Fibroblast of the aortic adventitia (primary cell): ENCODE results near the gene PARD3B. TPM values are rescaled to one million over a fixed set of nuclear protein-coding genes. Genes with fewer than 3 reads are reported as not detected.

Experiments used
- DNase-seq: peaks from one replicate; pipeline ENCODE4 v3.0.0-alpha.2; 2010; ENCODE audit warnings: low read depth
- H3K4me3 ChIP-seq: 2 replicates; pipeline ENCODE4 v1.5.1; 2011; ENCODE audit warnings: low read depth, mild to moderate bottlenecking, control low read depth, low read length, moderate library complexity
- CTCF ChIP-seq: IDR thresholded peaks from 2 replicates; pipeline ENCODE4 v1.5.1; 2011; ENCODE audit warnings: mild to moderate bottlenecking, low read length, control low read depth, inconsistent platforms; ENCODE audit not compliant: insufficient read depth
- total RNA-seq: library from RNA; depleted of rRNA; stranded (reverse); fragments of >200 nt; gene quantifications from 2 replicates; pipeline ENCODE4 v1.2.3, GENCODE V29; 2012; ENCODE audit warnings: low replicate concordance

PARD3B gene
- total RNA-seq, 1 donor: 15.9 TPM

- DNase-seq: no peak
- no peak for TF ChIP-seq CTCF
- no peak overlapping the region for H3K4me3 ChIP-seq
These were observed 716.3 kb downstream of the PARD3B start for GRCh38 chr2:205261516-205262020.

GRCh38 chr2:205267323-205267722 is 722.0 kb downstream of the PARD3B start:
- no peak overlapping the region for H3K4me3 ChIP-seq
- no peak for TF ChIP-seq CTCF
- DNase-seq: no peak

- H3K4me3 ChIP-seq: no peak overlapping the region
- DNase-seq: no peak
- TF ChIP-seq CTCF: no peak
These were observed 725.4 kb downstream of the PARD3B start for GRCh38 chr2:205270689-205271088.

GRCh38 chr2:205273148-205273547 is 727.9 kb downstream of the PARD3B start:
- DNase-seq: no peak
- no peak for TF ChIP-seq CTCF
- no peak overlapping the region for H3K4me3 ChIP-seq

GRCh38 chr2:205273627-205274026 is 728.4 kb downstream of the PARD3B start:
- TF ChIP-seq CTCF: no peak
- H3K4me3 ChIP-seq: no peak overlapping the region
- DNase-seq: no peak

- H3K4me3 ChIP-seq: no peak overlapping the region
- no peak for TF ChIP-seq CTCF
- DNase-seq: no peak
These were observed 729.5 kb downstream of the PARD3B start for GRCh38 chr2:205274801-205275200.

- no peak for DNase-seq
- no peak overlapping the region for H3K4me3 ChIP-seq
- no peak for TF ChIP-seq CTCF
These were observed 731.0 kb downstream of the PARD3B start for GRCh38 chr2:205276116-205276777.
